GM18951 (cell line): ENCODE data around the gene MANSC1.

Experiments
- POLR2A ChIP-seq: IDR thresholded peaks from 4 replicates; pipeline ENCODE4 v1.6.1; 2011; ENCODE audit warnings: mild to moderate bottlenecking; ENCODE audit not compliant: insufficient read length, insufficient read depth; ENCODE audit errors: extremely low read depth
- in situ Hi-C: fragments of 300-500 bp; cut with MboI; formaldehyde crosslinking; loops from one replicate; pipeline ENCODE4 v1.12.0; 2022; ENCODE audit warnings: low sequenced_read_pairs, mixed read lengths, inconsistent platforms; ENCODE audit not compliant: unreplicated experiment

Gene MANSC1

GRCh38 chr12:12379831-12380730 lies 30.0 kb upstream of the MANSC1 start:
- TF ChIP-seq POLR2A: no peak
- in situ Hi-C loops: no loop called here

- in situ Hi-C loops: no loop called here
- TF ChIP-seq POLR2A: no peak
These were observed 28.6 kb upstream of the MANSC1 start for GRCh38 chr12:12378616-12379015.

GRCh38 chr12:12376646-12377448 lies 26.8 kb upstream of the MANSC1 start:
- TF ChIP-seq POLR2A: no peak
- in situ Hi-C loops: no loop called here

- TF ChIP-seq POLR2A: no peak
- in situ Hi-C loops: loop anchor here (5.0 kb wide), 1 partner anchor 324 kb away; the partner anchor contains the start of gene GPR19
These were observed 23.1 kb upstream of the MANSC1 start for GRCh38 chr12:12372946-12373722.

GRCh38 chr12:12367482-12367998 lies 17.5 kb upstream of the MANSC1 start:
- in situ Hi-C loops: no loop called here

GRCh38 chr12:12366701-12367481 lies 16.8 kb upstream of the MANSC1 start:
- in situ Hi-C loops: no loop called here
- no peak for TF ChIP-seq POLR2A

More at GRCh38 chr12:12367482-12367998, 17.5 kb upstream of the MANSC1 start:
- TF ChIP-seq POLR2A: no peak

GRCh38 chr12:12365931-12366431 lies 15.9 kb upstream of the MANSC1 start:
- in situ Hi-C loops: no loop called here
- no peak for TF ChIP-seq POLR2A

- in situ Hi-C loops: no loop called here
- no peak for TF ChIP-seq POLR2A
These were observed 15.4 kb upstream of the MANSC1 start for GRCh38 chr12:12365446-12365802.

- in situ Hi-C loops: no loop called here
- TF ChIP-seq POLR2A: no peak
These were observed 14.9 kb upstream of the MANSC1 start for GRCh38 chr12:12364787-12365445.

GRCh38 chr12:12358528-12358927 lies 8.5 kb upstream of the MANSC1 start:
- in situ Hi-C loops: no loop called here
- TF ChIP-seq POLR2A: no peak

- in situ Hi-C loops: no loop called here
- no peak for TF ChIP-seq POLR2A
These were observed 7.8 kb upstream of the MANSC1 start for GRCh38 chr12:12357719-12358461.
